A549 (cell line): Measurements from ENCODE around the gene SARDH. TPM values are rescaled to one million over a fixed set of nuclear protein-coding genes. Genes with fewer than 3 reads are reported as not detected.

ENCODE experiments used
- ATAC-seq, 2 experiments: fragments of 200-7000 bp in 1 of 2; fragments of >200 bp in 1 of 2; cut with Nextera tagmentation in 1 of 2; cut with Tn5 transposase in 1 of 2; 3 replicates each; pipeline versions ENCODE4 v1.8.0 to v1.9.1; 2018 to 2020; ENCODE audit warnings: mild to moderate bottlenecking in 1 of 2, moderate library complexity in 1 of 2
- CTCF ChIA-PET: fragments of 300-600 bp; sonication (Branson Sonifier 250); formaldehyde crosslinking; extraction: SDS; loops from one replicate; lab custom pipeline; 2021; ENCODE audit warnings: antibody characterized with exemption, inconsistent platforms; lab: Yijun Ruan, JAX
- POLR2A ChIA-PET: fragments of 350-600 bp; formaldehyde crosslinking; extraction: SDS; loops from one replicate; lab custom pipeline; 2021; ENCODE audit warnings: antibody characterized with exemption, inconsistent platforms; lab: Yijun Ruan, JAX
- DNase-seq, 2 experiments: peaks; one replicate each; pipeline versions ENCODE4 v3.0.0 to v3.0.0-alpha.2; 2011 to 2016; ENCODE audit warnings: low read depth in 1 of 2, low spot score in 1 of 2
- FAIRE-seq: peaks from 2 replicates; lab custom pipeline; 2011; peaks lifted over from hg19 to GRCh38; lab: Jason Lieb, UNC
- H3K27ac ChIP-seq, 2 experiments: fragments of >200 bp; sonication (Bioruptor Twin); formaldehyde crosslinking; 3 replicates each; pipeline ENCODE4 v1.5.1; 2016 to 2017
- H3K4me1 ChIP-seq: fragments of >200 bp; sonication (Bioruptor Twin); formaldehyde crosslinking; 3 replicates; pipeline ENCODE4 v1.6.1; 2016
- H3K4me2 ChIP-seq: fragments of >200 bp; sonication (Bioruptor Twin); formaldehyde crosslinking; 3 replicates; pipeline ENCODE4 v1.6.1; 2016
- H3K4me3 ChIP-seq: fragments of >200 bp; sonication (Bioruptor Twin); formaldehyde crosslinking; 3 replicates; pipeline ENCODE4 v1.5.1; 2016
- H3K9me3 ChIP-seq: fragments of >200 bp; sonication (Bioruptor Twin); formaldehyde crosslinking; 3 replicates; pipeline ENCODE4 v1.6.1; 2016
- CTCF ChIP-seq: fragments of >200 bp; sonication (Bioruptor Twin); formaldehyde crosslinking; IDR thresholded peaks from 3 replicates; pipeline ENCODE4 v1.5.1; 2016
- EHF ChIP-seq: fragments of 250-450 bp; sonication (Bioruptor Pico); IDR thresholded peaks from 2 replicates; pipeline ENCODE4 v1.5.0; 2020; ENCODE audit warnings: mild to moderate bottlenecking
- FOSL2 ChIP-seq, 2 experiments: fragments of 450-650 bp in 1 of 2; fragments of >200 bp in 1 of 2; sonication (Bioruptor Twin) in 1 of 2; formaldehyde crosslinking; IDR thresholded peaks; 2 replicates each; pipeline versions ENCODE4 v1.5.0 to v1.6.1; 2016 to 2020; ENCODE audit warnings: mild to moderate bottlenecking in 1 of 2, moderate library complexity in 1 of 2
- HEYL ChIP-seq: fragments of 250-450 bp; sonication (Bioruptor Pico); IDR thresholded peaks from 2 replicates; pipeline ENCODE4 v1.8.0; 2021; ENCODE audit warnings: mild to moderate bottlenecking, moderate library complexity
- HOXA7 ChIP-seq: fragments of 250-450 bp; sonication (Bioruptor Pico); IDR thresholded peaks from 2 replicates; pipeline ENCODE4 v1.5.0; 2020; ENCODE audit warnings: mild to moderate bottlenecking, moderate library complexity
- HOXB5 ChIP-seq: fragments of 250-450 bp; sonication (Bioruptor Pico); IDR thresholded peaks from 2 replicates; pipeline ENCODE4 v1.5.0; 2020; ENCODE audit warnings: mild to moderate bottlenecking, moderate library complexity
- JUN ChIP-seq, 2 experiments: fragments of >200 bp; sonication (Bioruptor Twin); formaldehyde crosslinking; IDR thresholded peaks; 2 replicates in 1 of 2; 3 replicates in 1 of 2; pipeline ENCODE4 v1.6.1; 2016 to 2017
- JUNB ChIP-seq: fragments of >200 bp; sonication (Bioruptor Twin); formaldehyde crosslinking; IDR thresholded peaks from 2 replicates; pipeline ENCODE4 v1.6.1; 2016
- MAZ ChIP-seq: fragments of 150-350 bp; IDR thresholded peaks from 2 replicates; pipeline ENCODE4 v1.6.1; 2014; ENCODE audit warnings: antibody characterized with exemption, low read depth, low read length, borderline replicate concordance
- PHF8 ChIP-seq: fragments of 200-600 bp; sonication (generic); IDR thresholded peaks from 2 replicates; pipeline ENCODE4 v1.6.1; 2016; ENCODE audit warnings: low read depth, mild to moderate bottlenecking, antibody characterized with exemption, moderate library complexity, borderline replicate concordance
- POLR2A ChIP-seq: IDR thresholded peaks from 2 replicates; pipeline ENCODE4 v1.6.1; 2012; ENCODE audit warnings: mild to moderate bottlenecking, low read length
- POLR2AphosphoS2 ChIP-seq: conservative IDR thresholded peaks from 2 replicates; pipeline ENCODE4 v1.6.1; 2012; ENCODE audit warnings: low read length, improper control_type of control experiment, inconsistent platforms
- RARB ChIP-seq: fragments of 250-450 bp; sonication (Bioruptor Pico); IDR thresholded peaks from 2 replicates; pipeline ENCODE4 v1.8.0; 2021; ENCODE audit warnings: mild to moderate bottlenecking, moderate library complexity
- SREBF2 ChIP-seq: fragments of 450-650 bp; IDR thresholded peaks from 2 replicates; pipeline ENCODE4 v1.6.1; 2014; ENCODE audit warnings: mild to moderate bottlenecking, moderate library complexity
- TP53 ChIP-seq: fragments of 250-450 bp; sonication (Bioruptor Pico); IDR thresholded peaks from 2 replicates; pipeline ENCODE4 v1.5.0; 2021; ENCODE audit warnings: mild to moderate bottlenecking, moderate library complexity
- ZFP36 ChIP-seq: fragments of 450-650 bp; IDR thresholded peaks from 2 replicates; pipeline ENCODE4 v1.6.1; 2014; ENCODE audit warnings: borderline replicate concordance; ENCODE audit not compliant: partially characterized antibody
- ZNF302 ChIP-seq: fragments of 250-450 bp; sonication (Bioruptor Pico); IDR thresholded peaks from 2 replicates; pipeline ENCODE4 v1.9.0; 2021; ENCODE audit warnings: inconsistent platforms, mild to moderate bottlenecking, moderate library complexity
- ZSCAN20 ChIP-seq: fragments of 250-450 bp; sonication (Bioruptor Pico); IDR thresholded peaks from 2 replicates; pipeline ENCODE4 v1.8.0; 2022; ENCODE audit warnings: mild to moderate bottlenecking, moderate library complexity
- WGBS: methylation state at CpG from one replicate; pipeline ENCODE4 v1.1.6; 2017; ENCODE audit errors: missing lambda C conversion rate; 5-methylcytosine and 5-hydroxymethylcytosine counted together
- polyA plus RNA-seq, 4 experiments: library from polyadenylated mRNA; depleted of rRNA in 3 of 4; stranded (reverse); fragments of >200 nt; fragmentation: RNase III in 1 of 4; extraction: RNeasy Plus Mini Kit Qiagen cat#74134 plus additional on column Dnase treatment in 1 of 4; gene quantifications; 2 replicates in 3 of 4; 3 replicates in 1 of 4; pipeline ENCODE4 v1.2.3, GENCODE V29; 2011 to 2017
- TF ChIP-seq, protein P1 (sequence below): IDR thresholded peaks from 2 replicates; pipeline ENCODE4 v1.6.1; 2012
- TF ChIP-seq, protein P2 (sequence below): fragments of 450-650 bp; IDR thresholded peaks from 2 replicates; pipeline ENCODE4 v1.6.1; 2014; ENCODE audit warnings: antibody characterized with exemption
- TF ChIP-seq, protein P3 (sequence below): IDR thresholded peaks from 2 replicates; pipeline ENCODE4 v1.6.1; 2012; ENCODE audit warnings: low read depth, borderline replicate concordance
- TF ChIP-seq, protein P4 (sequence below): fragments of 250-450 bp; sonication (Bioruptor Pico); IDR thresholded peaks from 2 replicates; pipeline ENCODE4 v1.5.0; 2020; ENCODE audit warnings: low read depth, mild to moderate bottlenecking, moderate library complexity

Gene SARDH
- polyA plus RNA-seq, 2 of the 4 experiments (the other 2 are of a cell fraction): 0.08 TPM; not detected in 1

- no peak for ATAC-seq
- POLR2A ChIA-PET: no interaction called here
These were observed 2.8 kb downstream of the SARDH start for GRCh38 chr9:133735415-133735775.

DNA sequence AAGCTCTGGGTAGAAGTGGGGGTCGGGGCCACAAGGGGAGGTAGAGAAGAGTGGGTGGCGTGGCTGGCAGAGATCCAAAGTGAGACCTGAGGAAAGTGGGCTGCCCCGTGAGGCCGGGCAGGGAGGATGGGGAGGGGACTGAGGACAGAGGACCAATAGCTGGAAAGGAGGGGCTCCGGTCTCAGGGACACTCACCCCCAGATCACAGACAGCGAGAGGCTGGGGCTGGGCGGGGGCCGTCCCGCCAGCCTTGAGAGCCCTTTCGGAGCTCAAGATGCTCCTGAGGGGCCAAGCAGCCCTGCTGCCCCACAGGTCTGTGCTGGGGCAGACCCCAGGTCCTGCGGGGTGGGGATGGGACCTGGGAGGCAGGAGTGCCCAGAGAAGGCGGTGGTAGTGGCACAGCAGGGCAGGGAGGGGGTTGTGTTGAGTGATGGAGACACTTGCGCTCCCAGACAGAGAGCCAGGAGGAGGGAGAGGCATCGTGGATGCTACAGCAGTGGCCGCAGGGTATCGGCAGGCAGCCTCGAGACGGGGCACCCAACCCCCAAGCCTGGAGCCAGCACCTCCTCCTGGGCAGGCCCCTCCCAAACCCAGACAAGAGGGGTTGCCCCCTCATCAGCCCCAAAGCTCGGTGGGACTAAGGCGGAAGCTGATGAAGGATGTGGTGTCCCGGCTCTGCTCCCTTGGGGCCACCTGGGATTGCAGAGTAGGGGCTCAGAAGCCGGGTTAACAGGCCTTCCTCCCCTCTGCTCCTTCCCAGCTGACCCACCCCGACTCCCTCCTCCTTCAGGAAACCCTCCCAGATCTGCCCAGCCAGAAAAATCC lies 3.4 kb downstream of the SARDH start:
- CTCF ChIA-PET: interaction anchor here (0.9 to 5.6 kb wide), 5 partner anchors 8 to 288 kb away, joined by 3 to 39 read pairs (median 4); no protein-coding TSS in a partner anchor
- ATAC-seq (no peak), DNase-seq (no peak), FAIRE-seq (no peak)
- H3K4me3 ChIP-seq: no peak overlapping the region
- POLR2A ChIA-PET: no interaction called here
- WGBS: 61% methylated on average over 17 of the region's 23 CpGs
- H3K4me1 ChIP-seq: no peaks in the 10 kb centered on the region; the same call in 2 of the 3 replicates
- no peak overlapping the region for H3K4me2 ChIP-seq
- H3K9me3 ChIP-seq: no peaks in the 10 kb centered on the region
- TF ChIP-seq MAZ: no peak
- no peak for TF ChIP-seq ZFP36
- TF ChIP-seq CTCF: no peak
- no peak overlapping the region for H3K27ac ChIP-seq

More at GRCh38 chr9:133735415-133735775, 2.8 kb downstream of the SARDH start:
- Histone ChIP-seq H3K4me2 (no peak overlapping the region), H3K4me3 (no peak overlapping the region), H3K27ac (no peak overlapping the region), H3K4me1 (no peaks in the 10 kb centered on the region; the same call in 2 of the 3 replicates), H3K9me3 (no peaks in the 10 kb centered on the region)
- DNase-seq: no peak
- WGBS: 39% methylated on average over 10 of the region's 10 CpGs
- TF ChIP-seq, protein P1, sequence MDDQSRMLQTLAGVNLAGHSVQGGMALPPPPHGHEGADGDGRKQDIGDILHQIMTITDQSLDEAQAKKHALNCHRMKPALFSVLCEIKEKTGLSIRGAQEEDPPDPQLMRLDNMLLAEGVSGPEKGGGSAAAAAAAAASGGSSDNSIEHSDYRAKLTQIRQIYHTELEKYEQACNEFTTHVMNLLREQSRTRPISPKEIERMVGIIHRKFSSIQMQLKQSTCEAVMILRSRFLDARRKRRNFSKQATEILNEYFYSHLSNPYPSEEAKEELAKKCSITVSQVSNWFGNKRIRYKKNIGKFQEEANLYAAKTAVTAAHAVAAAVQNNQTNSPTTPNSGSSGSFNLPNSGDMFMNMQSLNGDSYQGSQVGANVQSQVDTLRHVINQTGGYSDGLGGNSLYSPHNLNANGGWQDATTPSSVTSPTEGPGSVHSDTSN: no peak
- TF ChIP-seq JUN (IDR thresholded peaks at IDR 0.05): no peak
- TF ChIP-seq, protein P2, sequence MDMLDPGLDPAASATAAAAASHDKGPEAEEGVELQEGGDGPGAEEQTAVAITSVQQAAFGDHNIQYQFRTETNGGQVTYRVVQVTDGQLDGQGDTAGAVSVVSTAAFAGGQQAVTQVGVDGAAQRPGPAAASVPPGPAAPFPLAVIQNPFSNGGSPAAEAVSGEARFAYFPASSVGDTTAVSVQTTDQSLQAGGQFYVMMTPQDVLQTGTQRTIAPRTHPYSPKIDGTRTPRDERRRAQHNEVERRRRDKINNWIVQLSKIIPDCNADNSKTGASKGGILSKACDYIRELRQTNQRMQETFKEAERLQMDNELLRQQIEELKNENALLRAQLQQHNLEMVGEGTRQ: no peak
- no peak for TF ChIP-seq POLR2AphosphoS2
- TF ChIP-seq FOSL2 (IDR thresholded peaks at IDR 0.05): no peak
- no peak for TF ChIP-seq FOSL2 (CRISPR knock-in tag; IDR thresholded peaks at IDR 0.05)
- TF ChIP-seq, protein P3, sequence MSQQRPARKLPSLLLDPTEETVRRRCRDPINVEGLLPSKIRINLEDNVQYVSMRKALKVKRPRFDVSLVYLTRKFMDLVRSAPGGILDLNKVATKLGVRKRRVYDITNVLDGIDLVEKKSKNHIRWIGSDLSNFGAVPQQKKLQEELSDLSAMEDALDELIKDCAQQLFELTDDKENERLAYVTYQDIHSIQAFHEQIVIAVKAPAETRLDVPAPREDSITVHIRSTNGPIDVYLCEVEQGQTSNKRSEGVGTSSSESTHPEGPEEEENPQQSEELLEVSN: no peak
- no peak for TF ChIP-seq SREBF2
- no peak for TF ChIP-seq PHF8
- TF ChIP-seq POLR2A: no peak
- TF ChIP-seq TP53 (CRISPR knock-in tag): no peak
- no peak for TF ChIP-seq HOXA7
- TF ChIP-seq ZNF302 (CRISPR knock-in tag): no peak
- CTCF ChIA-PET: interaction anchor here (0.7 to 5.6 kb wide), 5 partner anchors 7 to 1145 kb away, joined by 3 to 39 read pairs (median 4); no protein-coding TSS in a partner anchor
- no peak for FAIRE-seq

GRCh38 chr9:133733796-133734533 lies 4.2 kb downstream of the SARDH start:
- 86% methylated on average over 7 of the region's 21 CpGs for WGBS
- FAIRE-seq (no peak), ATAC-seq (no peak; a peak in 1 of 6 replicates), DNase-seq (no peak)
- TF ChIP-seq RARB (CRISPR knock-in tag) (no peak), EHF (CRISPR knock-in tag) (no peak), HEYL (CRISPR knock-in tag) (no peak), JUNB (no peak), ZSCAN20 (CRISPR knock-in tag) (no peak), HOXB5 (no peak)
- TF ChIP-seq, protein P4, sequence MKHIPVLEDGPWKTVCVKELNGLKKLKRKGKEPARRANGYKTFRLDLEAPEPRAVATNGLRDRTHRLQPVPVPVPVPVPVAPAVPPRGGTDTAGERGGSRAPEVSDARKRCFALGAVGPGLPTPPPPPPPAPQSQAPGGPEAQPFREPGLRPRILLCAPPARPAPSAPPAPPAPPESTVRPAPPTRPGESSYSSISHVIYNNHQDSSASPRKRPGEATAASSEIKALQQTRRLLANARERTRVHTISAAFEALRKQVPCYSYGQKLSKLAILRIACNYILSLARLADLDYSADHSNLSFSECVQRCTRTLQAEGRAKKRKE (CRISPR knock-in tag): no peak
- CTCF ChIA-PET: interaction anchor here (1.1 to 5.6 kb wide), 3 partner anchors 9 to 201 kb away, joined by 3 to 39 read pairs (median 3); no protein-coding TSS in a partner anchor
- H3K4me2 ChIP-seq: no peak overlapping the region
- H3K9me3 ChIP-seq: no peaks in the 10 kb centered on the region
- H3K27ac ChIP-seq: no peak overlapping the region
- POLR2A ChIA-PET: no interaction called here
- no peak overlapping the region for H3K4me3 ChIP-seq
- no peaks in the 10 kb centered on the region; the same call in 2 of the 3 replicates for H3K4me1 ChIP-seq
